OCI-LY1 (cell line): Measurements from ENCODE around the gene FGGY.

Experiments used
- H2AFZ ChIP-seq: fragments of 200-600 bp; sonication (generic), shearing (Covaris generic); 2 replicates; pipeline ENCODE4 v1.6.0; 2014; ENCODE audit warnings: antibody characterized with exemption, mild to moderate bottlenecking, low read length
- H3F3A ChIP-seq: fragments of 200-600 bp; sonication (generic), shearing (Covaris generic); 2 replicates; pipeline ENCODE4 v1.6.0; 2014; ENCODE audit warnings: mild to moderate bottlenecking, antibody characterized with exemption, low read length, moderate library complexity; ENCODE audit not compliant: insufficient read depth
- H3K27ac ChIP-seq: fragments of 200-600 bp; sonication (generic); 2 replicates; pipeline ENCODE4 v1.5.1; 2014; ENCODE audit warnings: low read length, mixed run types, mild to moderate bottlenecking, low read depth; ENCODE audit not compliant: poor library complexity, severe bottlenecking
- H3K27me3 ChIP-seq: fragments of 200-600 bp; sonication (generic); 2 replicates; pipeline ENCODE4 v1.6.0; 2014; ENCODE audit warnings: antibody characterized with exemption, mild to moderate bottlenecking, low read length, moderate library complexity; ENCODE audit not compliant: insufficient read depth
- H3K36me3 ChIP-seq: fragments of 200-600 bp; sonication (generic); 2 replicates; pipeline ENCODE4 v1.6.1; 2014; ENCODE audit warnings: mild to moderate bottlenecking, antibody characterized with exemption, low read length, moderate library complexity, mixed read lengths; ENCODE audit not compliant: insufficient read depth
- H3K4me1 ChIP-seq: fragments of 200-600 bp; sonication (generic); 2 replicates; pipeline ENCODE4 v1.5.1; 2014; ENCODE audit warnings: mild to moderate bottlenecking, low read length, moderate library complexity; ENCODE audit not compliant: insufficient read depth, severe bottlenecking
- H3K4me2 ChIP-seq: fragments of 200-600 bp; sonication (generic), shearing (Covaris generic); 2 replicates; pipeline ENCODE4 v1.6.1; 2014; ENCODE audit warnings: low read length
- H3K4me3 ChIP-seq: fragments of 200-600 bp; sonication (generic); 2 replicates; pipeline ENCODE4 v1.5.1; 2014; ENCODE audit warnings: low read length, low read depth, mild to moderate bottlenecking, mixed read lengths; ENCODE audit not compliant: poor library complexity, severe bottlenecking
- H3K79me2 ChIP-seq: fragments of 200-600 bp; shearing (Covaris generic); 2 replicates; pipeline ENCODE4 v1.6.1; 2016; ENCODE audit warnings: mixed run types, low read length, mixed read lengths; ENCODE audit not compliant: insufficient read depth
- H3K9ac ChIP-seq: fragments of 200-600 bp; sonication (generic), shearing (Covaris generic); 2 replicates; pipeline ENCODE4 v1.6.1; 2014; ENCODE audit warnings: mild to moderate bottlenecking, low read length, mixed read lengths
- H3K9me2 ChIP-seq: fragments of 200-600 bp; sonication (generic), shearing (Covaris generic); 2 replicates; pipeline ENCODE4 v1.6.1; 2014; ENCODE audit warnings: low read depth, mild to moderate bottlenecking, low read length, mixed read lengths
- H3K9me3 ChIP-seq: fragments of 200-600 bp; shearing (Covaris generic); 2 replicates; pipeline ENCODE4 v1.6.1; 2014; ENCODE audit warnings: low read length, mixed read lengths
- H4K20me1 ChIP-seq: fragments of 200-600 bp; sonication (generic), shearing (Covaris generic); 2 replicates; pipeline ENCODE4 v1.6.0; 2016; ENCODE audit warnings: mild to moderate bottlenecking, low read length; ENCODE audit not compliant: insufficient read depth
- CTCF ChIP-seq: fragments of 200-600 bp; sonication (generic), shearing (Covaris generic); IDR thresholded peaks from 2 replicates; pipeline ENCODE4 v1.5.1; 2017; ENCODE audit warnings: mild to moderate bottlenecking, antibody characterized with exemption, low read length, moderate library complexity, mixed read lengths
- EZH2 ChIP-seq: fragments of 200-600 bp; sonication (generic), shearing (Covaris generic); IDR thresholded peaks from 2 replicates; pipeline ENCODE4 v1.8.0; 2017; ENCODE audit warnings: borderline replicate concordance, mixed run types, mild to moderate bottlenecking, antibody characterized with exemption, low read length, moderate library complexity, mixed read lengths

FGGY gene

DNA sequence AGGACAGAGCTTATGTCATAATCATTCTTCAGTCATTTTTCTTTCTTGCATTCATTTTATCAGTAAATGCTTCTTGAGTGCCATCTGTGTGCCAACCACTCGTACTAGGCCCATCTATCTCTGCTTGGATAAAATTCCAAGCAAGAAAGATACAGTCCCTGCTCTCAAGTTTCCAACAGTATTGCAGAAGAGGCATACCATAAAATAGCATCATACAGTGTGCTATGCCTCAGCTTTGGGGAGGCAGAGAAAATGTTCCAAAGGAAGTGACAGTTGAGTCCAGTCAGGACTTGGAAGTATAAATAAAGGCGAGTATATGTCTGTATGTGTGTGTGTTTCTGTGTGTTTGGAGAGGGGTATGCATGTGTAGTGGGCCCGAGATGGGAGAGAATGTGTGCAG lies 404.5 kb downstream of the FGGY start:
- Histone ChIP-seq H3F3A (no peaks in the 10 kb centered on the region), H3K27ac (no peak overlapping the region), H3K27me3 (no peaks in the 10 kb centered on the region), H3K9me2 (no peaks in the 10 kb centered on the region), H2AFZ (no peak overlapping the region), H3K79me2 (no peaks in the 10 kb centered on the region), H3K9ac (no peak overlapping the region), H3K36me3 (no peaks in the 10 kb centered on the region), H3K9me3 (no peaks in the 10 kb centered on the region), H4K20me1 (no peaks in the 10 kb centered on the region), H3K4me2 (no peak overlapping the region), H3K4me1 (peaks cover 14% of the 10 kb centered on the region), H3K4me3 (no peak overlapping the region)
- TF ChIP-seq EZH2: no peak
- no peak for TF ChIP-seq CTCF

DNA sequence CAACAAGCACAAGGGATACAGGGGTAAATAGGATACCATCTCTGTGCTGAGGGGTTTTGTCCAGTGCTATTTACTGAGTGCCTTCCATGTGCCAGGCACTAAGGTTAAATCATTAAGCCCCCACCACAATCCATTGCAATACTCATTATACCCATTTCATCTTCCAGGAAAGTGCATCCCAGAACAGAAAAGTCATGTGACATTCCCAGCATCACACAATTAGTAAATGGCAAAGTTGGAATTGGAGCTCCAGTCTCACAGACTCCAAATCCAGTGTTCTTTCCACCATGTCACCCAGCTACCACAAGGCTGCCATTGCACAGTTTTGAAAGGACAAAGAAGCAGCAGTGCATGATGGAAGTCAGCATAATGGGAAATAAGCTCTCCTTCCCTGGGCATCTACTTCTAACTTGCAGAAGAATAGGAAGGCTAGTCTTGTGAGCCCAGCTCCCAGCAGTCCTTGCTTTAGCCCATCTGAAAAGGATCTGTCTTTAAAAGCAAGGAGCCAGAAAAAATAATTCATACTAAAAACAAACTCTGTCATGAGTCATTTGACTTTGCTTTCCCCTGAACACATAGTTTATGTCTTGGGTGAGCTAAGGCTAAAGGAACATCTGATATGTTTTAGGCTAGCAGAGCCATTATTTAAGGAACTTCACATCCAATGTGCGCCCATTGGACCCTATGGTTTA lies 406.5 kb downstream of the FGGY start:
- Histone ChIP-seq H2AFZ (no peak overlapping the region), H3K4me1 (no peaks in the 10 kb centered on the region), H3K36me3 (no peaks in the 10 kb centered on the region), H3K79me2 (no peaks in the 10 kb centered on the region), H3K9me2 (no peaks in the 10 kb centered on the region), H3K4me2 (no peak overlapping the region), H3K27me3 (no peaks in the 10 kb centered on the region), H3K9ac (no peak overlapping the region), H3K4me3 (no peak overlapping the region), H3K27ac (no peak overlapping the region), H3K9me3 (no peaks in the 10 kb centered on the region), H4K20me1 (no peaks in the 10 kb centered on the region), H3F3A (no peaks in the 10 kb centered on the region)
- TF ChIP-seq EZH2 (no peak), CTCF (no peak)

GRCh38 chr1:59703918-59704378 lies 407.1 kb downstream of the FGGY start:
- no peak for TF ChIP-seq CTCF
- TF ChIP-seq EZH2: no peak
- Histone ChIP-seq H3F3A (no peaks in the 10 kb centered on the region), H3K9ac (no peak overlapping the region), H3K36me3 (no peaks in the 10 kb centered on the region), H2AFZ (no peak overlapping the region), H3K9me3 (no peaks in the 10 kb centered on the region), H3K4me2 (no peak overlapping the region), H3K27ac (no peak overlapping the region), H3K9me2 (no peaks in the 10 kb centered on the region), H4K20me1 (no peaks in the 10 kb centered on the region), H3K4me3 (no peak overlapping the region), H3K27me3 (no peaks in the 10 kb centered on the region), H3K79me2 (no peaks in the 10 kb centered on the region), H3K4me1 (no peaks in the 10 kb centered on the region)
